PFSK-1 (cell line): Measurements from ENCODE around the gene WDR33.

ENCODE experiments used
- FOXP2 ChIP-seq: optimal IDR thresholded peaks from 2 replicates; pipeline ENCODE3; 2011; ENCODE audit warnings: borderline replicate concordance, control low read depth, inconsistent platforms; ENCODE audit not compliant: insufficient read depth; ENCODE audit errors: extremely low read length, extremely low read depth
- POLR2AphosphoS5 ChIP-seq: IDR thresholded peaks from 2 replicates; pipeline ENCODE4 v1.6.1; 2012; ENCODE audit warnings: low read depth, mild to moderate bottlenecking, control low read depth, low read length, moderate library complexity
- REST ChIP-seq, 2 experiments: IDR thresholded peaks; 2 replicates each; pipeline versions ENCODE4 v1.6.1 to v1.8.0; 2011 to 2012; ENCODE audit warnings: low read depth in 2 of 2, low read length in 2 of 2, control low read depth in 1 of 2, inconsistent platforms in 1 of 2, mild to moderate bottlenecking in 1 of 2, moderate library complexity in 1 of 2; ENCODE audit not compliant: insufficient read depth in 1 of 2
- SIN3A ChIP-seq: IDR thresholded peaks from 2 replicates; pipeline ENCODE4 v1.6.1; 2012; ENCODE audit warnings: mild to moderate bottlenecking, low read length, moderate library complexity, borderline replicate concordance; ENCODE audit not compliant: insufficient read depth
- TAF1 ChIP-seq: IDR thresholded peaks from 2 replicates; pipeline ENCODE4 v1.6.1; 2012; ENCODE audit warnings: low read length, control low read depth, borderline replicate concordance; ENCODE audit not compliant: insufficient read depth

WDR33 gene

GRCh38 chr2:127681976-127682857 lies 128.8 kb downstream of the WDR33 start:
- TF ChIP-seq FOXP2 (no peak), TAF1 (no peak), REST (IDR thresholded peaks at IDR 0.05; ENCODE audit: insufficient read depth in 1 of 2, low read depth in 2 of 2, low read length in 2 of 2) (no peak), SIN3A (no peak), POLR2AphosphoS5 (no peak)

- TF ChIP-seq REST (IDR thresholded peaks at IDR 0.05; ENCODE audit: insufficient read depth in 1 of 2, low read depth in 2 of 2, low read length in 2 of 2) (no peak), POLR2AphosphoS5 (no peak), FOXP2 (no peak), TAF1 (no peak), SIN3A (no peak)
Observed at GRCh38 chr2:127681288-127681804, 129.6 kb downstream of the WDR33 start.

- TF ChIP-seq REST (IDR thresholded peaks at IDR 0.05; ENCODE audit: insufficient read depth in 1 of 2, low read depth in 2 of 2, low read length in 2 of 2) (no peak), SIN3A (no peak), TAF1 (no peak), POLR2AphosphoS5 (no peak), FOXP2 (no peak)
Observed at GRCh38 chr2:127680706-127681287, 130.2 kb downstream of the WDR33 start.

DNA sequence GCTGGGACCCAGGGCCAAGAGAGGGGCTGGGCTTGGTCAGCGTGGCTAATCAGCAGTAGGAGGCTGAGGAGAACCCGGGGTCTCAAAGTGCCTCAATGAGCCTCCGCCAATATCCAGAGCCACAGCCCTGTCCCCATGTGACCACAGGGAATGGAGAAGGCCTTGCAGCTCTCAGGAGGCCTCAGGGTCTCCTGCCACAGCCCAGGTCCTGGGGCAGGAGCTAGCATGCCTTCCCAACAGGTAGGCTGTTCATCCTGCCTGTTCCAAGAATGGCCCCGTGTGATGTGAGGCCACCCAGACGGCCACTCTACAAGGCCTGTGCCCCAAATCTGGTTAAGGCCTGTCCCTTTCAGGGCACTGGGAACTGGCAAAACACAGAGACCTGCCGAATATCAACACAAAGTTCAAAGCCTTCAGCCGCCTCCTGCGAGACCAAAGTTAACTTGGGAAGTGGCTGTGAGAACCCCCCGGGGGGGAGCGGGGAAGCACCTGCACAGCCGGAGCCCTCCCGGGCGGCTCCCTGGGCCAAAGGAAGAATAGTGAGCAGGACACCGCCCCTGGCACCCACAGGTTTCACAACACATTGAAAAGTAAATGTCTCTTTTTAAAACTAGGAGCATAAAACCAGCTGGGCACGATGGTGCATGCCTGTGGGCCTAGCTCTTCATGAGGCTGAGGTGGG lies 131.2 kb downstream of the WDR33 start:
- TF ChIP-seq REST (IDR thresholded peaks at IDR 0.05; ENCODE audit: insufficient read depth in 1 of 2, low read depth in 2 of 2, low read length in 2 of 2) (no peak), FOXP2 (no peak), SIN3A (no peak), TAF1 (no peak), POLR2AphosphoS5 (no peak)
